NCI-H510A treated with DMSO at 0.1 percent for 48 hours (cell line): ENCODE measurements around the gene ZNF500.

Source experiments
- DNase-seq: peaks from one replicate; lab custom pipeline; 2025; lab: John Stamatoyannopoulos, UW

Gene ZNF500

GRCh38 chr16:4704491-4704890 lies 62.5 kb downstream of the ZNF500 start:
- no peak for DNase-seq

- DNase-seq: no peak
Observed at GRCh38 chr16:4703906-4704305, 63.1 kb downstream of the ZNF500 start.

- no peak for DNase-seq
Observed at GRCh38 chr16:4702466-4702808, 64.5 kb downstream of the ZNF500 start.

- no peak for DNase-seq
Observed at GRCh38 chr16:4701791-4702465, 65.0 kb downstream of the ZNF500 start.

- no peak for DNase-seq
Observed at GRCh38 chr16:4700997-4701743, 65.8 kb downstream of the ZNF500 start.

- DNase-seq: no peak
Observed at GRCh38 chr16:4700380-4700996, 66.5 kb downstream of the ZNF500 start.

DNA sequence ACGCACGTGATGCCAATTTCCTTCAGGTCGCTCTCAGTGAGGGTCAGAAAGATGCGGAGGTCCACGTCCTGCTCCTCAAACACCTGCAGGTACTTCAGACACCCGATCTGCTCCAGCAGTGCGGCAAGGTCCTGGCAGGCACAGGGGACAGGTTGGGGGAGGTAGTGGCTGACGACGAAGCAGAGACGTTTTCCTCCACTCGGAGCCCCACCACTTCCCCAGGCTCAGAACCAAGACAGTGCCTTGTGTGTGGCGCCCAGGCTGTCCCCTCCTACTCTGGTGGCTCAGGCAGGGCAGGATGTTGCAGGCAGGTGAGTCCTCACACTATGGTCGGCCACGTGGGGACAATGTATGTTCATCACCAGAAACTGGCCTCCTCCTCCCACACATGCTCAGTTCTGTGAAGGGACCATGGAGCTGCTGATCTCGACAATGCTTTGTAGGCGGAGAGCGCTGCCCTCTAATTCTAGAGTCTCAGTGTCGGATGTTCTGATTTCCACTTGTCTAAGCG lies 67.9 kb downstream of the ZNF500 start:
- DNase-seq: no peak

- no peak for DNase-seq
Observed at GRCh38 chr16:4698321-4699045, 68.5 kb downstream of the ZNF500 start.
